Measurements from ENCODE around the gene SEMA5A. TPM values are rescaled to one million over a fixed set of nuclear protein-coding genes. Genes with fewer than 3 reads are reported as not detected.

Gene SEMA5A
- total RNA-seq, 4 donors from 2014 or later: 0.46 to 3.2 (median 1.7) TPM

- ATAC-seq: no peak
- H3K27me3 ChIP-seq: no peaks in the 10 kb centered on the region
- in situ Hi-C loops (cut with MboI; ENCODE audit: low sequenced_read_pairs in 4 of 4): no loop called here
- H3K27ac ChIP-seq: no peak overlapping the region
- H3K4me3 ChIP-seq: no peak overlapping the region
- intact Hi-C loops (cut with DNase I; ENCODE audit: low total_unique reads): no loop called here
- TF ChIP-seq POLR2A (IDR thresholded peaks at IDR 0.05) (no peak), CTCF (IDR thresholded peaks at IDR 0.05 in 4 of 5, conservative IDR thresholded peaks at IDR 0.05 in 1 of 5) (no peak)
- H3K4me1 ChIP-seq: no peaks in the 10 kb centered on the region
- no peaks in the 10 kb centered on the region for H3K9me3 ChIP-seq
- H3K36me3 ChIP-seq: no peaks in the 10 kb centered on the region
- no peak for DNase-seq
These were observed 388.9 kb downstream of the SEMA5A start for GRCh38 chr5:9157020-9157419.

DNA sequence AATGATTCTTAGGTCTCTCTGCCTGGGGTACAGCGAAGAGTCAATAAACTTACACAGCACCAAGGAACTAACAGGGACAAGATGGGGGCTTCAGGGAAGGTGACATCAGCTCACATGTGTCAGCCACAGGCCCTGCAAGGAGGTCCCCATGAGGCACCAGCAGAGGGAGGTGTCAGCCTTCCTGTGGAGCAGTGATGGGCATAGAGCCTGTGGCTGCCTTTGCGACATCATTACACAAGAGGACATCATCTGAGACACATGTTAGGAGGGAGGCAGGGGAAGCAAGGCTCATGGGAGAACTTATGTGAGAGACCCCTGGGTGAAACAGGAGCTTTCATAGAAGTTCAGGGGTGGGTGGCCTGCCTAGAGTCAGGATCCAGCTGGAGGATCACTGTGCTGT, 389.6 kb downstream of the SEMA5A start:
- DNase-seq (peak in 1 of 2 donors; percentile 35), ATAC-seq (peak in 1 of 2 donors; percentile 33)
- Histone ChIP-seq H3K4me1 (no peaks in the 10 kb centered on the region), H3K4me3 (no peak overlapping the region), H3K27me3 (no peaks in the 10 kb centered on the region), H3K36me3 (no peaks in the 10 kb centered on the region), H3K27ac (no peak overlapping the region), H3K9me3 (no peaks in the 10 kb centered on the region)
- intact Hi-C loops (cut with DNase I; ENCODE audit: low total_unique reads): loop anchor here (1.0 kb wide), 1 partner anchor 388 kb away; no protein-coding TSS in a partner anchor
- TF ChIP-seq CTCF (IDR thresholded peaks at IDR 0.05 in 4 of 5, conservative IDR thresholded peaks at IDR 0.05 in 1 of 5) (peak in 2 of 5 experiments; percentile 18 to 37), POLR2A (IDR thresholded peaks at IDR 0.05) (no peak)
- in situ Hi-C loops (cut with MboI; ENCODE audit: low sequenced_read_pairs in 4 of 4): no loop called here

DNA sequence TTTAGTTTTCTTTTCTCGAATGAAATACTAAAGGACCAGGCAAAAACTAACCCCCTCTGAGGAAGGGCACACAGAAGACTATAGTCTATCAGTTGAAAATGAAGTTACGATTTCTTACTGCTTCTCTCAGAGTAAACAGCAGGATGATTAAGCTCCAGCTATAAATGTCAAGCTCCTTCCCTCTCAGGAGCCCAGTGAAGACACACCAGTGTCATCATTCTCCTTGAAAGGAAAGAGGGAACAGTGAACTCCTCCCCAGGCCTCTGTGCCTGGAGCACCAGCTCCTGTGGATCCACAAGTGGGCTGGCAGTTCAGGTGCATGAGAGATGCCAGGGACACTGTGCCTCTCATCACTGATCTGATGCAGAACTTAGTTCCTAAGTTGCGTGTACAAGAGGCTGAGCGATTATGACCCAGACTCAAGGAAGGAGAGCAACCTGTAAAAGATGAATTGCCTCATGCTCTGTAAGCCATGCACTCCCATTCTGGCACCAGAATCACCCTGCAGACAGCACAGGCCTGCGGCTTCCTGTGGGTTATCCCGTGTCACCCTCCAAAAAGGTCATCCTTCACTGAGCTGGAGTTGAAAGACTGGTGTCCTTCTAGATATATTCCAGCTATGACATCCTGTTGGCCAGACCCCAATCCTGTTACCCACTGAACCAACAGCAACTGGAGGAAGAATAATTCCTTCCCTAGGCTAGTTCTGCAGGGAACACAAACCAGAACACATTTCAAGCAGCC, 394.0 kb downstream of the SEMA5A start:
- Histone ChIP-seq H3K4me3 (no peak overlapping the region), H3K27ac (no peak overlapping the region), H3K27me3 (no peaks in the 10 kb centered on the region), H3K36me3 (no peaks in the 10 kb centered on the region), H3K9me3 (no peaks in the 10 kb centered on the region), H3K4me1 (no peaks in the 10 kb centered on the region)
- ATAC-seq: no peak
- in situ Hi-C loops (cut with MboI; ENCODE audit: low sequenced_read_pairs in 4 of 4) (no loop called here), intact Hi-C loops (cut with DNase I; ENCODE audit: low total_unique reads) (no loop called here)
- DNase-seq: no peak
- TF ChIP-seq CTCF (IDR thresholded peaks at IDR 0.05 in 4 of 5, conservative IDR thresholded peaks at IDR 0.05 in 1 of 5) (no peak), POLR2A (IDR thresholded peaks at IDR 0.05) (no peak)

GRCh38 chr5:9149988-9150387, 395.9 kb downstream of the SEMA5A start:
- in situ Hi-C loops (cut with MboI; ENCODE audit: low sequenced_read_pairs in 4 of 4) (no loop called here), intact Hi-C loops (cut with DNase I; ENCODE audit: low total_unique reads) (no loop called here)
- Histone ChIP-seq H3K4me1 (no peaks in the 10 kb centered on the region), H3K9me3 (no peaks in the 10 kb centered on the region), H3K27me3 (no peaks in the 10 kb centered on the region), H3K4me3 (no peak overlapping the region), H3K27ac (no peak overlapping the region), H3K36me3 (no peaks in the 10 kb centered on the region)
- TF ChIP-seq POLR2A (IDR thresholded peaks at IDR 0.05) (no peak), CTCF (IDR thresholded peaks at IDR 0.05 in 4 of 5, conservative IDR thresholded peaks at IDR 0.05 in 1 of 5) (no peak)
- DNase-seq (no peak), ATAC-seq (no peak)

Measured in gastrocnemius medialis (tissue), 4 donors.